Stimulated activated memory B cell treated with anti-CD40 and anti-IgM and Interleukin-4, amounts not matched to agents 10 μg/mL and 1 μg/mL and 100 μg/mL, for 72 hours (primary cell): ENCODE results near the gene POLR3K.
"Not testable (repeated sequence)": the region's sequence is repeated elsewhere in the genome, so short reads cannot be mapped to it uniquely, and the experiment has no call there.

Experiments used
- ATAC-seq: fragments of 150-1000 bp; cut with Tn5 transposase; 2 replicates; pipeline ENCODE4 v1.10.0; 2021
- H3K27ac Mint-ChIP-seq: one replicate; pipeline ENCODE4 v1.8.0; 2022; ENCODE audit warnings: mild to moderate bottlenecking, mixed read lengths
- H3K27me3 Mint-ChIP-seq: one replicate; pipeline ENCODE4 v1.8.0; 2022; ENCODE audit warnings: mixed read lengths
- H3K36me3 Mint-ChIP-seq: one replicate; pipeline ENCODE4 v1.8.0; 2022; ENCODE audit warnings: mixed read lengths
- H3K4me1 Mint-ChIP-seq: one replicate; pipeline ENCODE4 v1.8.0; 2022; ENCODE audit warnings: mixed read lengths
- H3K4me3 Mint-ChIP-seq: one replicate; pipeline ENCODE4 v1.8.0; 2022; ENCODE audit warnings: mild to moderate bottlenecking, moderate library complexity, mixed read lengths
- H3K9me3 Mint-ChIP-seq: one replicate; pipeline ENCODE4 v1.8.0; 2022; ENCODE audit warnings: mixed read lengths

The POLR3K gene

GRCh38 chr16:33154-33876, 20.1 kb downstream of the POLR3K start:
- not testable (repeated sequence) for ATAC-seq, H3K9me3 Mint-ChIP-seq, H3K27me3 Mint-ChIP-seq
- H3K4me3 Mint-ChIP-seq, result peak overlapping the region; percentile 62
- H3K27ac Mint-ChIP-seq, result peak overlapping the region; percentile 89
- H3K36me3 Mint-ChIP-seq, result peaks cover 12% of the 10 kb centered on the region
- H3K4me1 Mint-ChIP-seq, result peaks cover 66% of the 10 kb centered on the region

- H3K27ac Mint-ChIP-seq, result peak overlapping the region; percentile 57
- H3K27me3 Mint-ChIP-seq, H3K9me3 Mint-ChIP-seq, H3K4me3 Mint-ChIP-seq, ATAC-seq: not testable (repeated sequence)
- peaks cover 39% of the 10 kb centered on the region for H3K4me1 Mint-ChIP-seq
- peaks cover 12% of the 10 kb centered on the region for H3K36me3 Mint-ChIP-seq
These were observed 22.8 kb downstream of the POLR3K start for GRCh38 chr16:30627-31026.

DNA sequence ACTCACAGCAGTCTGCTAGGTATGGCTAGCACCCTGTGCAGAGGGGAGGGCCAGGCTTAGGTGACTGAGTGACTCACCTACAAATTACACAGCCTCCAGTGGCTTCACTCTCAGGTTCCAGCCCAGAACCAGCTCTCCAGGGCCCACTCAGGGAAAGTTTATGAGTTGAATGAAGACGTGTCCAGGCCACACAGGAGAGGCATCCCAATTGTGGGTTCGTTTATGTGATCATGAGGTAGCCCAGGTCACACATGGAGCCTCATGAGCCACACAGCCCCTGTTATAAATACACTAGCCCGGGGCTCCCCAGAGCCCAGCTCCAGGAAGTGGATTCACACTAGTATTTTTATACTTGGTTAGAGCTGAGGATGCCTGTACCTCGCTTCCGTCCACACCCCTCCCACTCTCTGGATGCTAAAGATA, 27.5 kb downstream of the POLR3K start:
- H3K9me3 Mint-ChIP-seq, H3K36me3 Mint-ChIP-seq, H3K27me3 Mint-ChIP-seq, H3K27ac Mint-ChIP-seq, H3K4me3 Mint-ChIP-seq, H3K4me1 Mint-ChIP-seq: not testable (repeated sequence)
- ATAC-seq, result peak; percentile 81

GRCh38 chr16:24151-24550, 29.3 kb downstream of the POLR3K start:
- not testable (repeated sequence) for H3K36me3 Mint-ChIP-seq, ATAC-seq, H3K4me3 Mint-ChIP-seq, H3K27ac Mint-ChIP-seq, H3K27me3 Mint-ChIP-seq, H3K4me1 Mint-ChIP-seq, H3K9me3 Mint-ChIP-seq

GRCh38 chr16:20886-21285, 32.5 kb downstream of the POLR3K start:
- ATAC-seq, H3K9me3 Mint-ChIP-seq, H3K27me3 Mint-ChIP-seq, H3K27ac Mint-ChIP-seq, H3K4me3 Mint-ChIP-seq, H3K36me3 Mint-ChIP-seq, H3K4me1 Mint-ChIP-seq: not testable (repeated sequence)

DNA sequence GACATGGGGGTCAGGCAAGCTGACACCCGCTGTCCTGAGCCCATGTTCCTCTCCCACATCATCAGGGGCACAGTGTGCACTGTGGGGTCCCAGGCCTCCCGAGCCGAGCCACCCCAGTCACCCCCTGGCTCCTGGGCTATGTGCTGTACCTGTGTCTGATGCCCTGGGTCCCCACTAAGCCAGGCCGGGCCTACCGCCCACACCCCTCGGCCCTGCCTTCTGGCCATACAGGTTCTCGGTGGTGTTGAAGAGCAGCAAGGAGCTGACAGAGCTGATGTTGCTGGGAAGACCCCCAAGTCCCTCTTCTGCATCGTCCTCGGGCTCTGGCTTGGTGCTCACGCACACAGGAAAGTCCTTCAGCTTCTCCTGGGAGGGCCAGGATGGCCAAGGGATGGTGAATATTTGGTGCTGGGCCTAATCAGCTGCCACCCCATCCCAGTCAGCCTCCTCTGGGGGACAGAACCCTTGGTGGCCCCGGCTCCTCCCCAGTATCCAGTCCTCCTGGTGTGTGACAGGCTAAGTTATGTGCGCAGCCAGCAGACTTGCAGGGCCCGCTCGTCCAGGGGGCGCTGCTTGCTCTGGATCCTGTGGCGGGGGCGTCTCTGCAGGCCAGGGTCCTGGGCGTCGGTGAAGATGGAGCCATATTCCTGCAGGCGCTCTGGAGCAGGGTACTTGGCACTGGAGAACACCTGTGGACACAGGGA, 36.2 kb downstream of the POLR3K start:
- not testable (repeated sequence) for H3K9me3 Mint-ChIP-seq, H3K4me3 Mint-ChIP-seq, H3K36me3 Mint-ChIP-seq, H3K27me3 Mint-ChIP-seq, H3K4me1 Mint-ChIP-seq, H3K27ac Mint-ChIP-seq, ATAC-seq

DNA sequence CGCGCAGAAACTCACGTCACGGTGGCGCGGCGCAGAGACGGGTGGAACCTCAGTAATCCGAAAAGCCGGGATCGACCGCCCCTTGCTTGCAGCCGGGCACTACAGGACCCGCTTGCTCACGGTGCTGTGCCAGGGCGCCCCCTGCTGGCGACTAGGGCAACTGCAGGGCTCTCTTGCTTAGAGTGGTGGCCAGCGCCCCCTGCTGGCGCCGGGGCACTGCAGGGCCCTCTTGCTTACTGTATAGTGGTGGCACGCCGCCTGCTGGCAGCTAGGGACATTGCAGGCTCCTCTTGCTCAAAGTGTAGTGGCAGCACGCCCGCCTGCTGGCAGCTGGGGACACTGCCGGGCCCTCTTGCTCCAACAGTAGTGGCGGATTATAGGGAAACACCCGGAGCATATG, 42.6 kb downstream of the POLR3K start:
- not testable (repeated sequence) for H3K27ac Mint-ChIP-seq, ATAC-seq, H3K9me3 Mint-ChIP-seq, H3K4me3 Mint-ChIP-seq, H3K27me3 Mint-ChIP-seq, H3K36me3 Mint-ChIP-seq, H3K4me1 Mint-ChIP-seq

DNA sequence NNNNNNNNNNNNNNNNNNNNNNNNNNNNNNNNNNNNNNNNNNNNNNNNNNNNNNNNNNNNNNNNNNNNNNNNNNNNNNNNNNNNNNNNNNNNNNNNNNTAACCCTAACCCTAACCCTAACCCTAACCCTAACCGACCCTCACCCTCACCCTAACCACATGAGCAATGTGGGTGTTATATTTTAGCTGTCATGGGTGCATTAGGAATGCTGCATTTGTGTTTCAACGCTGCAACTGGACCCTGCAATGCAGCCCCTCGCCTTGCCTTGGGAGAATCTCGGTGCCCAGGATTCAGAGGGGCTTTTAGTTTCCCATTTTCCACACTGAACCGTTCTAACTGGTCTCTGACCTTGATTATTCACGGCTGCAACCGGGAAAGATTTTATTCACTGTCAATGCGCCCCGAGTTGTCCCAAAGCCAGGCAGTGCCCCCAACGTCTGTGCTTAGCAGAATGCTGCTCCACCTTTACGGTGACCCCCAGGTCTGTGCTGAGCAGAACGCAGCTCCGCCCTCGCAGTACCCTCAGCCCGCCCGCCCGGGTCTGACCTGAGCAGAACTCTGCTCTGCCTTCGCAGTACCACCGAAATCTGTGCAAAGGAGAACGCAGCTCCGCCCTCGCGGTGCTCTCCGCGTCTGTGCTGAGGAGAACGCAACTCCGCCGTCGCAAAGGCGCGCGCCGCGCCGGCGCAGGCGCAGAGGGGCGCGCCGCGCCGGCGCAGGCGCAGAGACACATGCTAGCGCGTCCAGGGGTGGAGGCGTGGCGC, 43.3 kb downstream of the POLR3K start:
- Mint-ChIP-seq H3K9me3 (peaks cover 3% of the 10 kb centered on the region), H3K4me3 (peak overlapping the region; percentile 75), H3K4me1 (no peaks in the 10 kb centered on the region), H3K27ac (no peak overlapping the region), H3K27me3 (no peaks in the 10 kb centered on the region), H3K36me3 (no peaks in the 10 kb centered on the region)
- ATAC-seq, result peak; percentile 78
